Duodenal mucosa (tissue), 2 donors: ENCODE data around the gene KCNK5.

Experiments used
- H3K27ac ChIP-seq: one replicate; pipeline ENCODE4 v1.7.0; 2013; ENCODE audit warnings: low read depth, low read length
- H3K27me3 ChIP-seq, 2 donors: one replicate each; pipeline ENCODE4 v1.7.0; 2013; ENCODE audit warnings: low read length in 2 of 2, control low read depth in 1 of 2; ENCODE audit not compliant: insufficient read depth in 2 of 2, control insufficient read depth in 1 of 2
- H3K36me3 ChIP-seq, 2 donors: one replicate each; pipeline ENCODE4 v1.7.0; 2013; ENCODE audit warnings: low read length in 2 of 2, control low read depth in 1 of 2; ENCODE audit not compliant: insufficient read depth in 2 of 2, control insufficient read depth in 1 of 2
- H3K4me1 ChIP-seq, 2 donors: one replicate each; pipeline ENCODE4 v1.7.0; 2013; ENCODE audit warnings: low read length in 2 of 2, control low read depth in 1 of 2; ENCODE audit not compliant: insufficient read depth in 2 of 2, control insufficient read depth in 1 of 2
- H3K4me3 ChIP-seq, 2 donors: one replicate each; pipeline ENCODE4 v1.7.0; 2013; ENCODE audit warnings: low read length in 2 of 2, low read depth in 1 of 2
- H3K9ac ChIP-seq, 2 donors: one replicate each; pipeline ENCODE4 v1.7.0; 2013; ENCODE audit warnings: low read length in 2 of 2, low read depth in 1 of 2
- H3K9me3 ChIP-seq, 2 donors: one replicate each; pipeline ENCODE4 v1.7.0; 2013; ENCODE audit warnings: low read length in 2 of 2, control low read depth in 1 of 2; ENCODE audit not compliant: control insufficient read depth in 1 of 2

Gene KCNK5

GRCh38 chr6:39199976-39200375 lies 29.3 kb downstream of the KCNK5 start:
- Histone ChIP-seq H3K9ac (no peak overlapping the region), H3K4me3 (no peak overlapping the region), H3K36me3 (peaks cover 7 to 17% of the 10 kb centered on the region in 2 donors), H3K27me3 (no peaks in the 10 kb centered on the region), H3K9me3 (no peaks in the 10 kb centered on the region), H3K4me1 (peaks cover 91 to 92% of the 10 kb centered on the region in 2 donors), H3K27ac (no peak overlapping the region)

DNA sequence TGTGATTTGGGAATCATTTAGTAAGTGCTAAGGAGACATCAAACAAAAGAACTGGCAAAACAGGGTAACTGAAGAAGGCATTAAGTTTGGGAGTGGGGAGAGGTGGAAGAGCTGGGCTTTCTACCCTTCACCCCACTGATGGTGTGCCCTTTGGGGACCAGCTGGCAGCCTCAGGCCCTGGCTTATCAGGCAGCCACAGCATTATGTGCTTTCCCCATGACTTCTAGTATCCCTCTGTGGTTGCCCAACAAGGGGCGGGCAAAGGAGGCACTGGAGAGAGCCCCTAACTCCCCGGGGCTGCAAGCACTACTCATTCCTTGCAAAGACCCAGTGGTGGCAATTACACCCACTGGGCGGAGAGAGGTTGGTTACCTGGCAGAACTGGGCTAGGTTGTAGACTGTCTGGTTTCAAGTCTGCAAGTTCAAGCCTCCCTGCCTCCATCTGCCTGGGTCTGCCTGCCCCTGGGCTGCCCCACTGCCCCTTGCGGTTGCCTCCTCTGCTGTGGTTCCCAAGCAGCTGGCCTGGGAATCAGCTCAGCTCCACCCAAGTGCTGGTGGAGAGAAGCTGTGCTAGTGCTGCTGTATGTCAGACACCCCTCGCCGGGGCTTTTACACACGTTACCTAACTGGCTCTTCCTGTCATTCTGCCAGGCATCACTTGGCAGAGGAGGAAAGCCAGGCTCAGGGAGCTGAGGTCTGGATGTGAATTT lies 29.9 kb downstream of the KCNK5 start:
- Histone ChIP-seq H3K4me1 (peaks cover 87 to 88% of the 10 kb centered on the region in 2 donors), H3K9ac (no peak overlapping the region), H3K36me3 (peaks cover 13 to 23% of the 10 kb centered on the region in 2 donors), H3K9me3 (no peaks in the 10 kb centered on the region), H3K27me3 (no peaks in the 10 kb centered on the region), H3K27ac (no peak overlapping the region), H3K4me3 (no peak overlapping the region)

DNA sequence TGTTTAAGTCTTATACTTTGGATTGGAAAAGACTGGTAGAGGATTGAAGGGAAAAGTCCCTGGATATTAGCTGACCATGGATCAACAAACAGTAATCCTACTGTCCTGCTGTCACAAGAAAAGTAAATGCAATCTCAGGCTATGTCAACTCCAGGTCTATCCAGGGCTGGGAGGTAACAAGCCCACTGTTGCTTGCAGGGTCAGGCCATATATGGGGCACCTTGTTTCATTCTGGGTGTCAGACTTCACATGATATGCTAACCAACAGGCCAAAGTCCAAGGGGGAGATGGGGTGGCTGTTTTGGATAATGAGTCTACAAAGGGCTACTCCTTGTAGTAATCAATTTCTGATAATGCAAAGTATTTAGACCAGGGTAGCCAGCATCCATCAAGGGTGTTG lies 30.7 kb downstream of the KCNK5 start:
- Histone ChIP-seq H3K9me3 (no peaks in the 10 kb centered on the region), H3K27me3 (no peaks in the 10 kb centered on the region), H3K36me3 (peaks cover 19 to 31% of the 10 kb centered on the region in 2 donors), H3K4me1 (peaks cover 87 to 88% of the 10 kb centered on the region in 2 donors), H3K4me3 (no peak overlapping the region), H3K27ac (no peak overlapping the region), H3K9ac (no peak overlapping the region)

- peaks cover 87 to 88% of the 10 kb centered on the region in 2 donors for H3K4me1 ChIP-seq
- no peak overlapping the region for H3K9ac ChIP-seq
These were observed 31.3 kb downstream of the KCNK5 start for GRCh38 chr6:39197922-39198500.

GRCh38 chr6:39197521-39197920 lies 31.8 kb downstream of the KCNK5 start:
- Histone ChIP-seq H3K36me3 (peaks cover 25 to 35% of the 10 kb centered on the region in 2 donors), H3K9ac (no peak overlapping the region), H3K9me3 (no peaks in the 10 kb centered on the region), H3K4me1 (peaks cover 87 to 88% of the 10 kb centered on the region in 2 donors), H3K27ac (no peak overlapping the region), H3K27me3 (no peaks in the 10 kb centered on the region), H3K4me3 (no peak overlapping the region)

More at GRCh38 chr6:39197922-39198500, 31.3 kb downstream of the KCNK5 start:
- no peaks in the 10 kb centered on the region for H3K27me3 ChIP-seq
- H3K36me3 ChIP-seq: peaks cover 24 to 35% of the 10 kb centered on the region in 2 donors
- H3K4me3 ChIP-seq: no peak overlapping the region
- no peak overlapping the region for H3K27ac ChIP-seq
- no peaks in the 10 kb centered on the region for H3K9me3 ChIP-seq

DNA sequence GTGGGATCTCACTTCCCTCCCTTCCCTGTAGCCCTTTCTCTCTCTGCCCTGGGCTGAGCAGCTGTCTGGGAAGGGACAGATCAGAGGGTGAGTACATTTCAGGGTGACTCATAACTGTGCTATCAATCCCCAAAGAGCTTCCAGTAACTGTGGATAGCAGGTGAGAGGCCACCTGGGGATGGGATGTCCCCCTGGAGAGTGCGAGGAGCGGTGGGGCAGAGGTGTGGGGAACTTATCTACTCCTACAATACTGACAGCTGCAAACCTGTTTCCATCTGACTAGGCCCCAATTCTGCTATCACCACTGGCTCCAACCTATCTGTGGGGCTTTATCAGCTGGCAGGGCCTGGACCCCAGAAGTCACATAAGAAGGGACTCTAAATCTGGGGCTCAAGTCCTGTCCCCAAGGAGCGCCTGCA lies 32.6 kb downstream of the KCNK5 start:
- Histone ChIP-seq H3K27me3 (no peaks in the 10 kb centered on the region), H3K4me3 (peak overlapping the region; percentile 19 to 24), H3K36me3 (peaks cover 25 to 39% of the 10 kb centered on the region in 2 donors), H3K9me3 (no peaks in the 10 kb centered on the region), H3K4me1 (peaks cover 83 to 86% of the 10 kb centered on the region in 2 donors), H3K9ac (peak overlapping the region; percentile 35 to 48), H3K27ac (peak overlapping the region; percentile 3)

DNA sequence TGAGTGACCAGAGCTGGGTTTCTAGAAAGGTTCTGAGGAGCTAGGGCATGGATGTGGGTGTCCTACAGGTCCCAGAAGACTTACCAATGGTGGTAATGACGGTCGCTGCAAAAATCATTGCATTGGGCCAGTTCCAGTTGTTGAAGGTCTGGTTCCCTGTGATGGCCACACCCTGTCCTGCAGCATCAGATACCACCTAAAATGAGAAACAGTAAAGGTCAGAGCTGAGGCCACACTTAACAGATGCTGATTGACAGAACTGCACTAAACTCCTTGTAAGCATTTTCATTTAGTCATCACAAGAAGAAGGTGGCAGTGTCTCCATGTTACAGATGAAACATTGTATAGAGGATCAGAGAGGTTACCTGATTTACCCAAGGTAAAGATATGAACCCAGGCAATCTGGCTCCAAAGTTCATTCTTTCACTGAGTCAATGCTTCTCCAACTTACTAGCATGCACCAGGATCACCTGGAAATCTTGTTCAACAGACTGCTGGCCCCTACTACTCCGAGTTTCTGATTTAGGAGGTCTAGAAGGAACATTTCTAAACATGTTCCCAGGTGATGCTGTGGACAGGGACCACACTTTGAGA lies 33.4 kb downstream of the KCNK5 start:
- H3K9me3 ChIP-seq: no peaks in the 10 kb centered on the region
- H3K36me3 ChIP-seq: peaks cover 26 to 47% of the 10 kb centered on the region in 2 donors
- peak overlapping the region in 1 of 2 donors; percentile 19 for H3K4me3 ChIP-seq
- H3K27me3 ChIP-seq: no peaks in the 10 kb centered on the region
- peaks cover 84 to 89% of the 10 kb centered on the region in 2 donors for H3K4me1 ChIP-seq
- H3K27ac ChIP-seq: peak overlapping the region; percentile 3
- H3K9ac ChIP-seq: peak overlapping the region; percentile 35 to 48

- H3K4me3 ChIP-seq: no peak overlapping the region
- H3K9ac ChIP-seq: no peak overlapping the region
- H3K27me3 ChIP-seq: no peaks in the 10 kb centered on the region
- H3K27ac ChIP-seq: no peak overlapping the region
- H3K4me1 ChIP-seq: peaks cover 84 to 89% of the 10 kb centered on the region in 2 donors
- H3K36me3 ChIP-seq: peaks cover 31 to 53% of the 10 kb centered on the region in 2 donors
- H3K9me3 ChIP-seq: no peaks in the 10 kb centered on the region
These were observed 34.8 kb downstream of the KCNK5 start for GRCh38 chr6:39194466-39194865.

GRCh38 chr6:39193201-39193791 lies 36.0 kb downstream of the KCNK5 start:
- Histone ChIP-seq H3K9me3 (no peaks in the 10 kb centered on the region), H3K4me3 (no peak overlapping the region), H3K27ac (no peak overlapping the region), H3K36me3 (peaks cover 31 to 57% of the 10 kb centered on the region in 2 donors), H3K27me3 (no peaks in the 10 kb centered on the region), H3K9ac (no peak overlapping the region), H3K4me1 (peaks cover 85 to 89% of the 10 kb centered on the region in 2 donors)

- Histone ChIP-seq H3K4me3 (no peak overlapping the region), H3K27ac (no peak overlapping the region), H3K4me1 (peaks cover 85 to 89% of the 10 kb centered on the region in 2 donors), H3K9ac (no peak overlapping the region), H3K27me3 (no peaks in the 10 kb centered on the region), H3K9me3 (no peaks in the 10 kb centered on the region), H3K36me3 (peaks cover 31 to 57% of the 10 kb centered on the region in 2 donors)
These were observed 36.5 kb downstream of the KCNK5 start for GRCh38 chr6:39192736-39193135.
